Stimulated activated naive CD8-positive, alpha-beta T cell treated with anti-CD3 and anti-CD28 coated beads, Interleukin-15, Interleukin-2, amounts not matched to agents 100 ng/mL and 50 ng/mL, for 24 hours (primary cell): ENCODE measurements around the gene RASGRF2.
"Not testable (repeated sequence)": the region's sequence is repeated elsewhere in the genome, so short reads cannot be mapped to it uniquely, and the experiment has no call there.

Experiments
- H3K27ac Mint-ChIP-seq: one replicate; pipeline ENCODE4 v1.8.0; 2021; ENCODE audit warnings: mild to moderate bottlenecking, mixed read lengths
- H3K27me3 Mint-ChIP-seq: one replicate; pipeline ENCODE4 v1.8.0; 2021; ENCODE audit warnings: mixed read lengths
- H3K36me3 Mint-ChIP-seq: one replicate; pipeline ENCODE4 v1.8.0; 2021; ENCODE audit warnings: low read depth, mixed read lengths
- H3K4me1 Mint-ChIP-seq: one replicate; pipeline ENCODE4 v1.8.0; 2021; ENCODE audit warnings: low read depth, mixed read lengths
- H3K4me3 Mint-ChIP-seq: one replicate; pipeline ENCODE4 v1.8.0; 2021; ENCODE audit warnings: mild to moderate bottlenecking, mixed read lengths
- H3K9me3 Mint-ChIP-seq: one replicate; pipeline ENCODE4 v1.8.0; 2021; ENCODE audit warnings: mixed read lengths

Gene RASGRF2

DNA sequence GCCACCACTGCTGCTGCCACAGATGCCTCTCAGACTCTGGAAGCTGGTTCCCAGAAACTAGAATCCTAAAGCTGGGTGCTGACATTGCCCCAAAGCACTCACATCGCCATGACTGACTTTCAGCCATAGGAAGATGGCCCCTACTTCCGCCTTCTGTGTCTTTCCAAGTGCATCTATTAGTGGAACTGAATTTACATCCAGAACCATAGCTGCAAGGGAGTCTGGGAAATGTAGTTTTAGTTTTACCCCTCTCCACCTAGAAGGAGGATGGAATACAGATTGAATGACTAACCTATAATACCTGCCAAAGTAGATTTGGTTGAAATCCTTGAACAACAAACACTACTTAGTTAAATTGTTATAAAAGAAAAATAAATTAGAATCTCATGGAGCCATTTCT is 118.8 kb downstream of the RASGRF2 start:
- no peak overlapping the region for H3K27ac Mint-ChIP-seq
- H3K4me1 Mint-ChIP-seq = no peaks in the 10 kb centered on the region
- peaks cover 3% of the 10 kb centered on the region for H3K9me3 Mint-ChIP-seq
- H3K27me3 Mint-ChIP-seq = no peaks in the 10 kb centered on the region
- H3K4me3 Mint-ChIP-seq = no peak overlapping the region
- peaks cover 36% of the 10 kb centered on the region for H3K36me3 Mint-ChIP-seq

DNA sequence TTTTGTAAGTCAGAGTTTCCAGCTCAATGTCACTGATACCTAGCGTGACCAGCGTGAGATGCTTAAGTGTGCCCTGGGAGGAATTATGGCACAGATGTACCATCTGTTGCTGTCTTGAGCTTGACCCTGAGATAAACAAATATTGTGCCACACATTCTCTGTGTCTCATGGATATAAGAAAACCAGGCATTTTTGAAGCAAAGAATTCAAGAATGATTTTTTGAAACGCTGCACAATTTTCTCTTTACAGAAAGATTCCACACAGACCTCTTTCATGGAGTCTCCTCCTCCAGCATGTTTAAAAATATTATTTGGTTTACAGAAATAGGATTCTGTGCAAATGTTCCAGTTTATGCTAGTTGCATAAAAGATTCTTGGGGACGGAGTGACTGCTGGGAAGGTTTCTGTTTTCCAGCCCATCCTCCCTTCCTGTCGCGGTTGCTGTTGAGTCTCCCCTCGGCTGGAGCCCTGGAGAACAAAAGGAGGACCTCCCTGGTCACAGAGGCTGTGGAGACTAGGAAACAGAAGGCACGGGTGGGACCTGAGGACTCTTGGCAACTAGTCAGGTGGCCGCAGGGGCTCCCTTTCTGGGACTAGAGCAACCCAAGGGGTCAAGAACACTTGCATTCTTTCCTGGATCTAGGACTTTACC is 120.8 kb downstream of the RASGRF2 start:
- Mint-ChIP-seq H3K36me3 (peaks cover 45% of the 10 kb centered on the region), H3K4me3 (no peak overlapping the region), H3K27ac (no peak overlapping the region), H3K27me3 (no peaks in the 10 kb centered on the region), H3K9me3 (peaks cover 3% of the 10 kb centered on the region), H3K4me1 (no peaks in the 10 kb centered on the region)

DNA sequence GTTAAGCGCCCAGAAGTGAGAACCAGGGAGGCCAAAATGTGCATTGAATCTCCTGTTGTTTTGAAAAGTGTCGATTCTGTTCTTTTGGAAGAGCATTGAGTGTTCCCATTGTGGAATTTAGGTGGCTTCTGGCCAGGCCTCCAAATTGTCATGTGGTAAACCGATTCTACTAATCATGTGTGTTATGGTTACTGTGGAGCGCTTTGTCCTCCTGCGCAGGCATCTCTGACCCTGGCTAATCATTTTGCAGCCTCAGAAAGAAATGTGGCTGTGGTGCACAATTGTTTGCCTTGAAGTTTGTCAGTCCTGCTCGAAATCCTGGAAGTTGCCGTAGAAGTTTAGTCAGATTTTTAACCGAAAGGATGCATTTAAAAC is 121.3 kb downstream of the RASGRF2 start:
- Mint-ChIP-seq H3K4me1 (no peaks in the 10 kb centered on the region), H3K9me3 (peaks cover 3% of the 10 kb centered on the region), H3K27me3 (no peaks in the 10 kb centered on the region), H3K4me3 (no peak overlapping the region), H3K36me3 (peaks cover 48% of the 10 kb centered on the region), H3K27ac (no peak overlapping the region)

DNA sequence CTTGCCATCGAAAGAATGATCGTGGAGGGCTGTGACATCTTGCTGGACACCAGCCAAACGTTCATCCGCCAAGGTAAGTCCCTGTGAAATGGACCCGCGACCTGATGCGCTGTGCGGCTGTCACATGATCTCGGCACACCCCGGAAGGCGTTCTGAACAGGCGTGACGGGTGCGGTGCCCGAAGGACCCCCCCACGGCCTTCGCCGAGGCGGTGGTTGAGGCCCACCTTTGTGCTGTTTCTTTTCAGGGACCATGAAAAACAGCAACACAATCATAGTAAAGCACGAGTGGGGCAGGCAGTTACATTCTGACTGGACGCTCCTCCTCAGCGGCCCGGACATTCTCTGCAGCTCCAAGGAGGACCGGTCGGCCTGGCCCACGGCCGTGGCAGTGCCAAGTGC is 126.7 kb downstream of the RASGRF2 start:
- Mint-ChIP-seq H3K4me1 (no peaks in the 10 kb centered on the region), H3K9me3 (no peaks in the 10 kb centered on the region), H3K27me3 (no peaks in the 10 kb centered on the region), H3K27ac (no peak overlapping the region), H3K4me3 (no peak overlapping the region), H3K36me3 (peaks cover 38% of the 10 kb centered on the region)

DNA sequence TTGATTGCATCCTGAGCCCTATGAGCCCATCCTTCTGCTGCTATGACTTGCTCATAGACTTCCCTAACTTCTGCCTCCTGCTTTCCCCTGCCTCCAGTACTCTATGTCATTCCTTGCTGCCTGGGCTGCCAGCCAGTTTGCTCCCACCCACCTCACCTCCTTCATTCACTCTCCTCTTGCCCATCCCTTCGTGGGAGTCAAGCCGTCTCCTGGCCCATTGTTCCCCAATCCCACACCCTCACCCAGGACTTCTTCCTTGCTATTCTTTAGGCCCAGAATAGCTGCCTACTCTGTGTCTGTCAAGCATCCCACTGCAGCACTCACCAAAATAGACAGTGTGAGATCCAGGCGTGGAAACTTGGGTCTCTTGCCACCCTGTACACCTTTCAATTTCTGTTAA is 131.0 kb downstream of the RASGRF2 start:
- H3K27me3 Mint-ChIP-seq = no peaks in the 10 kb centered on the region
- peak overlapping the region; percentile 14 for H3K27ac Mint-ChIP-seq
- H3K4me3 Mint-ChIP-seq = no peak overlapping the region
- H3K9me3 Mint-ChIP-seq = no peaks in the 10 kb centered on the region
- peaks cover 39% of the 10 kb centered on the region for H3K36me3 Mint-ChIP-seq
- no peaks in the 10 kb centered on the region for H3K4me1 Mint-ChIP-seq

DNA sequence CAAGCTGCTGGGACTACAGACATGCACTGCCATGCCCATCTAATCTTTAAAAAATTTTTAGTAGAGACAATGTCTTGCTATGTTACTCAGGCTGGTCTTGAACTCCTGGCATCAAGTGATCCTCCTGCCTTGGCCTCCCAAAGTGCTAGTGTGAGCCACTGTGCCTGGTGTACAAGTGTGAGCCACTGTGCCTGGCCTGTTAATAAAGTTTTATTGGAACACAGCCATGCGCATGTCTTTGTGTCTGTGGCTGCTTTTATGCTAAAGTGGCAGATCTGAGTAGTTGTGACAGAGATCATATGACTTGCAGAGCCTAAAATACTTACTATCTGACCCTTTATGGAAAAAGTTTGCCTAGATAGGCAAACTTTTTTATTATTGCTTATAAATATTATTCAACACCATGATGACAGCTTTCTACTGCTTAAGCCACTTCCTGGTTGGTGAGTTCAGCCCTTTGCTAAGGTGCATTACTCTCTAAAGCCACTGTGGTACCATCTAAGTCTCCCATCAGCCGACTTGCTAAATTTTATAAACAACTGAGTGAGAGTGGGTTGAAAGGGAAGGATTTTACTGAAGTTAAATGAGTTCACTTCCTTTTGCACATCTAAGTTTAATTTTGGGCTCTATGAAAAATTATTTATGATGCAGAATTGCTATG is 133.5 kb downstream of the RASGRF2 start:
- H3K4me3 Mint-ChIP-seq = no peak overlapping the region
- H3K9me3 Mint-ChIP-seq = no peaks in the 10 kb centered on the region
- peaks cover 21% of the 10 kb centered on the region for H3K36me3 Mint-ChIP-seq
- H3K27ac Mint-ChIP-seq = no peak overlapping the region
- H3K27me3 Mint-ChIP-seq = no peaks in the 10 kb centered on the region
- no peaks in the 10 kb centered on the region for H3K4me1 Mint-ChIP-seq

DNA sequence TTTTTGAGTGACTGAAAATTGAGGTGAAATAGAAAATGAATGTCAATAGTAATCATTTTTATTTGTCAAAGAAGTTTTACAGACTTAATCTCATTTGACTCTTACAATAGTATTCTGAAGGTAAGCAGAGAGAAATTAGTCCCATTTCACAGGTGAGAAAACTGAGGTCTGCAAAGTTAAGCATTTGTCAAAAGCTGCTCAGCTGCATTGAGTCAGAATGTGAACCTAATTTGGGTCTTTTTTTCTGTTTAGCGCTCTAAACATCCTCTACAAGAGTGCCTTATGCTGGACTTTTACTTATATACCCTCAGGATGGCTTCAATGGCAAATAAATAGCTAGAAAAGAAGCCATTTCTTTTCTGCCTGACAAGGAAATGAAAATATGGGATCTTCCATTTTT is 135.7 kb downstream of the RASGRF2 start:
- Mint-ChIP-seq H3K27me3 (no peaks in the 10 kb centered on the region), H3K27ac (no peak overlapping the region), H3K36me3 (peaks cover 31% of the 10 kb centered on the region), H3K4me3 (no peak overlapping the region), H3K9me3 (no peaks in the 10 kb centered on the region), H3K4me1 (no peaks in the 10 kb centered on the region)

DNA sequence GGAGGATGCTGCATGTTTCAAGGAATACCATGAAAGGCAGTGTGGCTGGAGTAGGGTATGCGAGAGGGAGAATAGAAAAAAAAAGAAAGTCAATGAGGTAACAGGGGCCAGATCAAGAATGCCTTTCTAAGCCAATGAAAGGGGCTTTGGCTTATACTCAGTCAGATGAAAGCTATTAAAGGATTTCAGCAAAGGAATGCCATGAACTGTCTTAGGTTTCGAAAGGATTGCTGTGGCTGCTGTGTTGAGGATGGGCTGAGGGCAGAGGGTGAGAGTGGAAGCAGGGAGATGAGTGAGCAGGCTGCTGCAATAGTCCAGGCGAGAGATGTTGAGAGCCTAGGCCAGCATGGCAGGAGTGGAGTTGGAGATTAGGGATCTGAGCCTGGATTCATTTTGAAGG is 137.6 kb downstream of the RASGRF2 start:
- no peaks in the 10 kb centered on the region for H3K9me3 Mint-ChIP-seq
- no peak overlapping the region for H3K27ac Mint-ChIP-seq
- no peaks in the 10 kb centered on the region for H3K4me1 Mint-ChIP-seq
- H3K27me3 Mint-ChIP-seq = no peaks in the 10 kb centered on the region
- peaks cover 24% of the 10 kb centered on the region for H3K36me3 Mint-ChIP-seq
- H3K4me3 Mint-ChIP-seq = no peak overlapping the region

DNA sequence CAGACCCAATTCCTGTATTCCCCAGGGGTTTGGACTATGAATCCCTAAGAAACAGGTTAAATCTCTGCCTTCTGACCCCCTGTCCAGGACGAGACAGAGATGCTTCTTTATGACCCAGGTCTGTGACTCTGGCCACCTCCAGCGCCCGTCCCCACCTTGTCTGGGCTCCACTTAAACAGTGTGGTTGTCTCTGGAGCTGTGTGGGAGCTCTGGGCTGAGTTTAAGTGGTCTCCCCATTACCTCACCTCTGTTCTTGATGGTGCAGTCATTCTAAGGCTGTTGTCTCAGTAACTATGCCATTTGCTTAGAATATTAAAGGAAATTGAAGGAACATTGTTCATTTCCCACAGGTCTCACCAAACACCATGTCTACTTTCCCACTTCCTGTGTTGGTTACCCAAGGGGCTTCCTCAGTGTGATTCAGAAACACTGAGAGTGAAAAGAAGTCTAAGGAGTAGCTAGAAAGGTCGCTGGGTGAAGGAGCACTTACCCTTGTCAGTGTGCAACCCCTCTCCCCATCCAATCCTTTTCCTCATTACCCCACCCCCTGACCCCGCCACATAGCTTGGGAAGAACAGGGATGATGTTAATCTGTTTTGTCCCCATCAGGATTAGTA is 145.2 kb downstream of the RASGRF2 start:
- Mint-ChIP-seq H3K9me3 (no peaks in the 10 kb centered on the region), H3K4me3 (no peak overlapping the region), H3K27ac (peak overlapping the region; percentile 62), H3K36me3 (peaks cover 4% of the 10 kb centered on the region), H3K4me1 (peaks cover 24% of the 10 kb centered on the region), H3K27me3 (no peaks in the 10 kb centered on the region)

DNA sequence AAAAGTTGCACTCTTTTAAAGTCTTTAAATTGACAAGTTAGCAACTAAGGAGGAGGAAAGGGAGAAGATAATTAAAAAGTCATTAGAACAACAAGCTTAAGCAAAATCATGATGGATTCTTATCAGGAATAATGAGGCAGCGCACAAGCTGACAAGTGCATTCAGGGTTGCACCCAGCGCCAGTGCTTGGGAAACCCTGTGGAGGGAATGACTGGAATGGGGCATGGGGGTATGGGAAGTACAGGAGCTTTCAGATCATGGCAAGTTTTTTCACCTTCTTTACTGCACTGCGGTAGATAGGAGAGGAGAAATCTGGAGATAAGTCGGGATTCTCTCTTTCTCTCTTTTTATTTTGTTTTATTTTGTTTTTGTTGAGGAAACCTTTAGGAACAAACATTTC is 155.1 kb downstream of the RASGRF2 start:
- Mint-ChIP-seq H3K9me3 (no peaks in the 10 kb centered on the region), H3K4me1 (no peaks in the 10 kb centered on the region), H3K27ac (no peak overlapping the region), H3K36me3 (peaks cover 32% of the 10 kb centered on the region), H3K4me3 (no peak overlapping the region), H3K27me3 (no peaks in the 10 kb centered on the region)

DNA sequence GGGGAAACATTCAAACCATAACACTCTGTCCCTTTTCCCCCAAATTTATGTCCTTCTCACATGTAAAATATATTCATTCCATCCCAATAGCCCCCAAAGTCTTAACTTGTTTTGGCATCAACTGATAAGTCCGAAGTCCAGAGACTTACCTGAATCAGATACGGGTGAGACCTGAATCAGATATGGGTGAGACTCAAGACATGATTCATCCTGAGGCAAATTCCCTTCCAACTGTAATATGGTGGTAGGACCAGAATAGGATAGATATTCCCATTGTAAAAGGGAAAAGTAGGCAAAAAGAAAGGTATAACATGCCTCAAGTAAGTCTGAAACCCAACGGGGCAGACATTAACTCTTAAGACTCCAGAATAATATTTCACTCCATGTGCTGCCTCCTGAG is 157.4 kb downstream of the RASGRF2 start:
- no peaks in the 10 kb centered on the region for H3K9me3 Mint-ChIP-seq
- H3K27me3 Mint-ChIP-seq = no peaks in the 10 kb centered on the region
- H3K27ac Mint-ChIP-seq = no peak overlapping the region
- H3K36me3 Mint-ChIP-seq = peaks cover 51% of the 10 kb centered on the region
- peaks cover 13% of the 10 kb centered on the region for H3K4me1 Mint-ChIP-seq
- no peak overlapping the region for H3K4me3 Mint-ChIP-seq

DNA sequence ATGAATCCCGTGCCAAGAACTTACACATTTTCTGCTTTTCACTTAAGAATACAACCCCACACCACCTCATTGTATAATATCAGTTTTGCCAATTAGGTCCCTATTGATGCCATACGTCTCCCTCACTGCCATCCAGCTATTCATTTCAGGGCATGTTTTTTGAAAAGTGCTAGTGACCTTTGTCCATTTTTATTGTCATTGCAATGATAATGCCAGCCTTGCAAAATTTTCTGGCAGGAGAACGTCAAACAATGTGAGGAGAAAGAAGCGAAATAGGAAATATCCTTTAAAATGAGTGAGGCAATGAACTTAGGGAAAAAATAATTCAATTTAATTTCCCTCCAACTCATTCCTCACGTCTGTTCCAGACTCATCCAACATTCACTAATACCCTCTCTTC is 161.1 kb downstream of the RASGRF2 start:
- H3K36me3 Mint-ChIP-seq = peaks cover 44% of the 10 kb centered on the region
- peaks cover 13% of the 10 kb centered on the region for H3K4me1 Mint-ChIP-seq
- no peaks in the 10 kb centered on the region for H3K27me3 Mint-ChIP-seq
- no peaks in the 10 kb centered on the region for H3K9me3 Mint-ChIP-seq
- no peak overlapping the region for H3K4me3 Mint-ChIP-seq
- H3K27ac Mint-ChIP-seq = no peak overlapping the region

DNA sequence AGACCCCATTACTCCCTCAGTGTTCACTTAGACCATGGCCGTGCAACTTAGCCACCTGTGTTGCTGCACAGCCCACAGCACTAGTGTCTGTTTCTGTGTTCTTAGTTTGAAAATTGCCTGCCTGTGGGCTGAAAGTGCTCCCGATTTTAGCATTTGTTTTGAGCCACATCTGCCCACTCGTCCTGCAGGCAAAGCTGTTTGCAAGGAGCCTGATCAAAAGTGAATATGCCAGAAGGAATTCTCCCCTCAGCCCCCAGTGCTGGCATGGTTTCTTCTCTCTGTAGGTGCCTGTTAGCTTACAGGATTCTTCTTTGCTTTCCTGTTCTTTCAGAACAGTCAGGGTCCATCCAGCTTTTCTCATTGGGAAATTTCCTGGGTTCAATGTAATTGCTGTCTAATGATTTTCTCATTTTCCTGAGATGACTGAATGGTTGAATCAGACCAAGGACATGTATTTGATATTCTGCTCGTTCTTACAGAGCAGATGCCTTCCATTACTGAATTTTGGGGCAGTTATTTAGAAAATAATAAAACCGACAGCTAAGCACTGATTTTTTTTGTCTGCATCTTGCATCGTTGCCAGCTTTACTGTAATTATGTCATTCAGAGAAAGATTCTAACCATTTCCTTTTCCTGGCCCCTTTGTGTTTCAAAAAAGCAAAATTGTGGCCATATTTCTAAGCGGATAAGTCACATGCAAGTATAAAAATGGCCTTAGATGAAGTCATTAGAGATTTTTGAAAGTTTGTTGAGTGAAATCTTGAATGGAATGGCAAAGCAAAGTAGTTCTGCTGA is 161.9 kb downstream of the RASGRF2 start:
- Mint-ChIP-seq H3K9me3 (no peaks in the 10 kb centered on the region), H3K4me3 (no peak overlapping the region), H3K36me3 (peaks cover 40% of the 10 kb centered on the region), H3K27ac (no peak overlapping the region), H3K27me3 (no peaks in the 10 kb centered on the region), H3K4me1 (peaks cover 13% of the 10 kb centered on the region)

DNA sequence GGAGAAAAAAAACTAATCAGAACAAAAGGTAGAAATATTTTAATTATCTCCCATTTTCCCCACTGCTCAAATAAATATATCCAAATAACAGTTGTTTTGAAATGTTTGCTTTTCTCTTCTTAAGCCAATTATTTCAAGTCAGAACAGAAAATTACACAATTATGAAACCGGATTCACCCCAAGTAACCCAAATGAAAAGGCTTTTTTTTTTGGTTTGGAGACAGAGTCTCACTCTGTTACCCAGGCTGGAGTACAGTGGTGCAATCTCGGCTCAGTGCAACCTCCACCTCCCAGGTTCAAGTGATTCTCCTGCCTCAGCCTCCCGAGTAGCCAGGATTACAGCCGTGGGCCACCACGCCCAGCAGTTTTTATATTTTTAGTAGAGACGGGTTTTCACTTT is 164.5 kb downstream of the RASGRF2 start:
- Mint-ChIP-seq H3K36me3 (peaks cover 34% of the 10 kb centered on the region), H3K4me1 (peaks cover 13% of the 10 kb centered on the region)
- not testable (repeated sequence) for H3K27ac Mint-ChIP-seq

DNA sequence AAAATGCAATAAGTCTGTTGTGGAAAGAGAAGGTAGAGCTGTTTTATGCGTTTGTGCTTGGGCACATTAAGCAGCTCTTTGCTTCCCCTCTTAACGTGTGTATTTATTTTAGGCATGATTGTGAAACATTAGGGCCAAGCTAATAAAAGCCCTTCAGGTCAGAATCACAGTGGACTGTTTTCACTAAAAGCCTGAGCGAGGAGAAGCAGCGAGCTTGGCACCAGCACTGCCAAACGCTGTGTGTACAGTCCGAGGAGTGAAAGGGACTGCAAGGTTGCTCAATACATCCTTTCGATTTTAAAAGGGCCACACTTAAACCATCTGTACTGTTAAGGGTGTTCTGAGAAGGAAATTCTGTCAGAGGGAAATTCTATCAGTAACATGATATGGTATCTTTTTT is 165.8 kb downstream of the RASGRF2 start:
- Mint-ChIP-seq H3K36me3 (peaks cover 30% of the 10 kb centered on the region), H3K4me1 (peaks cover 13% of the 10 kb centered on the region), H3K4me3 (no peak overlapping the region), H3K27ac (no peak overlapping the region), H3K9me3 (no peaks in the 10 kb centered on the region), H3K27me3 (no peaks in the 10 kb centered on the region)

More for the DNA sequence above, 164.5 kb downstream of the RASGRF2 start:
- H3K9me3 Mint-ChIP-seq, H3K27me3 Mint-ChIP-seq, H3K4me3 Mint-ChIP-seq: not testable (repeated sequence)
